Upper lobe of left lung (tissue), 6 donors: ENCODE data around the gene SERPINE3. TPM values are rescaled to one million over a fixed set of nuclear protein-coding genes. Genes with fewer than 3 reads are reported as not detected.

Experiments used
- ATAC-seq, 2 donors: fragments of 200-7000 bp; cut with Tn5 transposase; one replicate each; pipeline ENCODE4 v1.9.1; 2022; ENCODE audit warnings: mild to moderate bottlenecking in 2 of 2, moderate library complexity in 2 of 2; ENCODE audit not compliant: low FRiP score in 2 of 2
- DNase-seq, 2 donors: peaks; one replicate each; pipeline ENCODE4 v3.0.0-alpha.2; 2019 to 2020
- H3K27ac ChIP-seq, 4 donors: fragments of 200-600 bp; sonication (generic); one replicate each; pipeline ENCODE4 v1.5.1; 2016 to 2019
- H3K27me3 ChIP-seq, 4 donors: fragments of 200-600 bp; sonication (generic); one replicate each; pipeline ENCODE4 v1.5.1; 2017 to 2019
- H3K36me3 ChIP-seq, 4 donors: fragments of 200-600 bp; sonication (generic); one replicate each; pipeline ENCODE4 v1.5.1; 2016 to 2019
- H3K4me1 ChIP-seq, 4 donors: fragments of 200-600 bp; sonication (generic); one replicate each; pipeline ENCODE4 v1.5.1; 2018 to 2019
- H3K4me3 ChIP-seq, 4 donors: fragments of 200-600 bp; sonication (generic); one replicate each; pipeline ENCODE4 v1.5.1; 2017 to 2019; ENCODE audit warnings: mild to moderate bottlenecking in 2 of 4, moderate library complexity in 1 of 4
- H3K9me3 ChIP-seq, 4 donors: fragments of 200-600 bp; sonication (generic); one replicate each; pipeline ENCODE4 v1.5.1; 2018 to 2019
- EP300 ChIP-seq, 4 donors: sonication (generic); formaldehyde crosslinking; IDR thresholded peaks; one replicate each; pipeline ENCODE4 v1.5.1; 2017; ENCODE audit warnings: antibody characterized with exemption in 4 of 4, control low read depth in 2 of 4
- POLR2A ChIP-seq, 4 donors: fragments of 450-650 bp; IDR thresholded peaks; one replicate each; pipeline ENCODE4 v1.5.1; 2016 to 2017; ENCODE audit warnings: antibody characterized with exemption in 4 of 4, mild to moderate bottlenecking in 2 of 4
- POLR2AphosphoS5 ChIP-seq, 2 donors: sonication (generic); formaldehyde crosslinking; IDR thresholded peaks; one replicate each; pipeline ENCODE4 v1.5.1; 2017; ENCODE audit warnings: antibody characterized with exemption in 2 of 2
- WGBS, 2 donors: methylation state at CpG; one replicate each; pipeline ENCODE4 v1.1.5; 2017 to 2018; 5-methylcytosine and 5-hydroxymethylcytosine counted together
- total RNA-seq, 6 donors: library from RNA; depleted of rRNA in 4 of 6; stranded (reverse); fragments of >200 nt in 4 of 6; gene quantifications; one replicate each; pipeline versions ENCODE4 v1.1.0 to v1.2.1, GENCODE V29; 2016 to 2021
- TF ChIP-seq, protein P1 (sequence below), 6 experiments: fragments of 450-650 bp in 4 of 6; fragments of 200-600 bp in 2 of 6; sonication (generic) in 2 of 6; IDR thresholded peaks; one replicate each; pipeline ENCODE4 v1.5.1; 2016 to 2019; ENCODE audit warnings: antibody characterized with exemption in 6 of 6
- donor health status: DM: no; HTN: no; CAD: no; lungs with moderate emphysema.
- donor health status: DM: no; HTN: yes; CAD: no; lungs with severe emphysema.

Gene SERPINE3
- total RNA-seq, 6 donors from 2014 or later = not detected

DNA sequence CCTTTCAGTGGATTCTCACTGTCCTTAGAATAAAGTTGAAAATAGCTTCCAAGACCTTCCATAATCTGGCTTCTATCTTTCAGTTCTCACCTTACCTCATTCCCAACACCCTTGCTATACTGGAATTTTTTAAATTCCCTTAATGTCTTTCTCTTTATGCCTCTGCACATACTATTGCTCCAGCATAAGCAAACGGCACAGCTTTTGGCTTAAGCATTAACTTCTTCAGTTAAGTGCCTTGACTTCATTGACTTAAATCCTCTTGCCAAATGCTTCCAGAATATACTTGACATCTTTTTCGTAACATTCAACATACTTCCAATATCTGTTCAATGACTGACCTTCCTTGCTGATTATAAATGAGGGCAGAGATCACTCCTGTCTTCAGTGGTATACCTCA lies 34.0 kb downstream of the SERPINE3 start:
- 73 to 82% methylated on average over 2 of the region's 2 CpGs for WGBS, 2 donors
- TF ChIP-seq, protein P1, sequence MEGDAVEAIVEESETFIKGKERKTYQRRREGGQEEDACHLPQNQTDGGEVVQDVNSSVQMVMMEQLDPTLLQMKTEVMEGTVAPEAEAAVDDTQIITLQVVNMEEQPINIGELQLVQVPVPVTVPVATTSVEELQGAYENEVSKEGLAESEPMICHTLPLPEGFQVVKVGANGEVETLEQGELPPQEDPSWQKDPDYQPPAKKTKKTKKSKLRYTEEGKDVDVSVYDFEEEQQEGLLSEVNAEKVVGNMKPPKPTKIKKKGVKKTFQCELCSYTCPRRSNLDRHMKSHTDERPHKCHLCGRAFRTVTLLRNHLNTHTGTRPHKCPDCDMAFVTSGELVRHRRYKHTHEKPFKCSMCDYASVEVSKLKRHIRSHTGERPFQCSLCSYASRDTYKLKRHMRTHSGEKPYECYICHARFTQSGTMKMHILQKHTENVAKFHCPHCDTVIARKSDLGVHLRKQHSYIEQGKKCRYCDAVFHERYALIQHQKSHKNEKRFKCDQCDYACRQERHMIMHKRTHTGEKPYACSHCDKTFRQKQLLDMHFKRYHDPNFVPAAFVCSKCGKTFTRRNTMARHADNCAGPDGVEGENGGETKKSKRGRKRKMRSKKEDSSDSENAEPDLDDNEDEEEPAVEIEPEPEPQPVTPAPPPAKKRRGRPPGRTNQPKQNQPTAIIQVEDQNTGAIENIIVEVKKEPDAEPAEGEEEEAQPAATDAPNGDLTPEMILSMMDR (IDR thresholded peaks at IDR 0.05) = no peak
- Histone ChIP-seq H3K27ac (no peak overlapping the region), H3K4me1 (peaks cover 0 to 6% (median 2%) of the 10 kb centered on the region in 4 donors), H3K36me3 (peaks cover 8 to 74% (median 29%) of the 10 kb centered on the region in 4 donors), H3K9me3 (no peaks in the 10 kb centered on the region), H3K27me3 (no peaks in the 10 kb centered on the region), H3K4me3 (no peak overlapping the region)
- ATAC-seq = no peak
- no peak for DNase-seq

DNA sequence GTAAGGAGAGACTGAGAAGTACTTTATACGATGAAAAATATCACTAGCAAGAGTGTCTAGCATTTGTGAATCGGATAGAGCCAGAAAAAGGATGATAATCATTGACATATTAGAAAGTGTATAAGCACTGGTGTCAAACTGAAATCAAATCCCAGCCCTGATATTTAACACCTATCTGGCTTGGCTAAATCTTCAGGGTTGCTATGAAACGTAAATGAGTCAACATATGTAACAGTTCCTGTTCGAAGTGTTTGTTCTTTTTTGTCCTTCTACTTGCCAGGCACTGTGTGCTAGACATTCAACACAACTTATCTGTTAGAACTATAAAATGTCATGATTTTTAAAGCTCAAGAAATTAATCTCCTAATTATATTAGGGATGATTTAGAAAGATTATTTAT lies 40.8 kb downstream of the SERPINE3 start:
- no peak for DNase-seq
- ATAC-seq = no peak
- no peaks in the 10 kb centered on the region for H3K9me3 ChIP-seq
- H3K4me1 ChIP-seq = peaks cover 0 to 7% (median 0%) of the 10 kb centered on the region in 4 donors
- 64 to 65% methylated on average over 4 of the region's 4 CpGs for WGBS, 2 donors
- no peaks in the 10 kb centered on the region for H3K27me3 ChIP-seq
- TF ChIP-seq POLR2A (IDR thresholded peaks at IDR 0.05) (no peak), POLR2AphosphoS5 (IDR thresholded peaks at IDR 0.05) (no peak), EP300 (IDR thresholded peaks at IDR 0.05) (no peak)
- TF ChIP-seq, protein P1 (IDR thresholded peaks at IDR 0.05) = no peak
- peaks cover 5 to 62% (median 14%) of the 10 kb centered on the region in 4 donors for H3K36me3 ChIP-seq
- H3K27ac ChIP-seq = no peak overlapping the region
- no peak overlapping the region for H3K4me3 ChIP-seq

DNA sequence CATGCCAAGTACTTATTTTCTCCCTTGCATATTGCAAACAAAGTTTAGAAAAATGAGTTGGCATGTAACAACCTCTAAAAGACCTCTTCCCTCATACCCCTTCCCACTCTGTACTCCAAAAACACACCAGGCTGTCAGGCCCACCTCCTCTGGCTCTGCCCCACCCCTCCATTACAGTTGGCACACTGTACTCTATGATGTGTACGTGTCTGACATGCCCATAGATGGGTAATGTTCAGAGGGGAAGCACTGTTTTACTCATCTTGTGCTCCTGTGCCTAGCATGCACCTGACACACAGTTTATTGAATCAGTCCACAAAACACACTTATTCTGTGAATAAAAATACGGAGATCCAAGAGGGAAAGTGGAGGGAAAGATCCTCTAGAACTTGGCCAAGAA lies 45.6 kb downstream of the SERPINE3 start:
- peaks cover 0 to 4% (median 0%) of the 10 kb centered on the region in 4 donors for H3K4me1 ChIP-seq

DNA sequence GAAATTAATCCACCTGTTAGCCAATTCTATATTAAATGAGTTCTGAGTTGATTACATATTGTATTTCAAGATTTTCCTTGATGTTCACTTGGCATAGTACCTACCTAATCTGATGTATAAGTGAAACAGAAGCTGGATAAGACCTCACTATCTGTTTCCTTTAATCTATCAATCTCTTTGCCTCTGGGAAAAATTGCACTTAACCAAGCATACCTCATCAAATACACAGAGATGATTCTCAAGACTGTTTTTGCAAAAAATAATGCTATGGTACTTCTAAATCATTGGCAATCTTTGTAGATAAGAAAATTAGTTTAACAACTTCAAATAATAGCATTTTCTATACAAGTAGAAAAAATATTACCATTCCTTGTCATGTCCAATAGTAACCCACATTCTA lies 55.2 kb downstream of the SERPINE3 start:
- ATAC-seq (no peak), DNase-seq (no peak)
- Histone ChIP-seq H3K4me1 (peaks cover 4 to 18% (median 17%) of the 10 kb centered on the region in 4 donors), H3K27ac (no peak overlapping the region), H3K36me3 (no peaks in the 10 kb centered on the region), H3K9me3 (no peaks in the 10 kb centered on the region), H3K27me3 (no peaks in the 10 kb centered on the region), H3K4me3 (no peak overlapping the region)
- no peak for TF ChIP-seq POLR2AphosphoS5 (IDR thresholded peaks at IDR 0.05)
- TF ChIP-seq POLR2A (IDR thresholded peaks at IDR 0.05) = no peak
- no peak for TF ChIP-seq EP300 (IDR thresholded peaks at IDR 0.05)
- TF ChIP-seq, protein P1 (IDR thresholded peaks at IDR 0.05) = no peak

More for the DNA sequence above, 45.6 kb downstream of the SERPINE3 start:
- Histone ChIP-seq H3K9me3 (no peaks in the 10 kb centered on the region), H3K27ac (no peak overlapping the region), H3K36me3 (peaks cover 4 to 36% (median 10%) of the 10 kb centered on the region in 4 donors), H3K4me3 (no peak overlapping the region), H3K27me3 (no peaks in the 10 kb centered on the region)
- 83 to 96% methylated on average over 2 of the region's 2 CpGs for WGBS, 2 donors
- ATAC-seq (no peak), DNase-seq (no peak)
- TF ChIP-seq EP300 (IDR thresholded peaks at IDR 0.05) (no peak), POLR2AphosphoS5 (IDR thresholded peaks at IDR 0.05) (no peak)

DNA sequence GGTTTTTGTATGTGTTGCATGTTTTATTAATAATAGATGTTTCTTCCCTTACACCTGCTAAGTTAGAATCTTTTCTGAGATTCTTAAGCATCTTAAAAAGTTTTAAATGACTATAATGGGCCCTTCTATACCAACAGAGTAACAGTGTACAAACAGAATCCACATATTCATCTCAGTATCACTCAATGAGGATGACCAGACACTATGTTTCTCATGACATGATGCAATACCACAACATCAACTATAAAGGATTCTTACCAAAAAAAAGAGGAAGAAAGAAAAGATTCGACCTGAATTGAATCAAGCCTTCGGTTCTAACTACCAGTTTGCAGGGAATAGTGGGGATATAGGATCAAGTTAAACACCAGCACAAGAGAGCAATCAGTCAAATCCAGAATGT lies 56.9 kb downstream of the SERPINE3 start:
- Histone ChIP-seq H3K4me3 (no peak overlapping the region), H3K27me3 (no peaks in the 10 kb centered on the region), H3K9me3 (no peaks in the 10 kb centered on the region), H3K36me3 (no peaks in the 10 kb centered on the region), H3K27ac (no peak overlapping the region), H3K4me1 (peaks cover 4 to 18% (median 17%) of the 10 kb centered on the region in 4 donors)
- TF ChIP-seq POLR2AphosphoS5 (IDR thresholded peaks at IDR 0.05) (no peak), POLR2A (IDR thresholded peaks at IDR 0.05) (no peak)
- TF ChIP-seq, protein P1 (IDR thresholded peaks at IDR 0.05) = no peak
- peak in 1 of 2 donors; percentile 47 for ATAC-seq
- whole genome bisulfite sequencing, 2 donors = 53 to 76% methylated on average over 2 of the region's 2 CpGs
- DNase-seq = no peak
